ENCODE results near the gene CLEC9A.

- TF ChIP-seq CTCF (conservative IDR thresholded peaks at IDR 0.05; ENCODE audit: low read depth in 2 of 2): no peak
- TF ChIP-seq STAT1 (IDR thresholded peaks at IDR 0.05; ENCODE audit: unreplicated experiment): no peak
- TF ChIP-seq EZH2 (IDR thresholded peaks at IDR 0.05; ENCODE audit: low read depth, unreplicated experiment): no peak
- TF ChIP-seq REST (IDR thresholded peaks at IDR 0.05; ENCODE audit: unreplicated experiment): no peak
- TF ChIP-seq CREB1 (CRISPR knock-in tag; IDR thresholded peaks at IDR 0.05; ENCODE audit: low read depth): no peak
- TF ChIP-seq EZH2phosphoT487 (IDR thresholded peaks at IDR 0.05; ENCODE audit: unreplicated experiment): no peak
- TF ChIP-seq POLR2AphosphoS5 (IDR thresholded peaks at IDR 0.05; ENCODE audit: low read depth): no peak
- TF ChIP-seq JUNB (IDR thresholded peaks at IDR 0.05; ENCODE audit: unreplicated experiment): no peak
- TF ChIP-seq ETS1 (IDR thresholded peaks at IDR 0.05): no peak
Observed at GRCh38 chr12:10075451-10075850, 45.0 kb downstream of the CLEC9A start.
